Endodermal cell (in vitro differentiated cells): Measurements from ENCODE around the gene TRPV2. TPM values are rescaled to one million over a fixed set of nuclear protein-coding genes. Genes with fewer than 3 reads are reported as not detected.
A peak's percentile ranks its signal among the peaks of the same experiment; 100 is the strongest.

Experiments
- DNase-seq: peaks from one replicate; pipeline ENCODE4 v3.0.0-alpha.2; 2017
- H3K27ac ChIP-seq: 2 replicates; pipeline ENCODE4 v1.5.1; 2013; ENCODE audit warnings: mild to moderate bottlenecking, low read depth, low read length, moderate library complexity
- H3K27me3 ChIP-seq: 2 replicates; pipeline ENCODE4 v1.6.1; 2013; ENCODE audit warnings: mild to moderate bottlenecking, low read length, moderate library complexity; ENCODE audit not compliant: insufficient read depth, control insufficient read depth, poor library complexity, severe bottlenecking
- H3K36me3 ChIP-seq: 2 replicates; pipeline ENCODE4 v1.7.0; 2013; ENCODE audit warnings: mild to moderate bottlenecking, low read length, moderate library complexity; ENCODE audit not compliant: control insufficient read depth, insufficient read depth
- H3K4me1 ChIP-seq: one replicate; pipeline ENCODE4 v1.7.0; 2013; ENCODE audit warnings: low read length; ENCODE audit not compliant: control insufficient read depth, insufficient read depth
- H3K4me3 ChIP-seq: 2 replicates; pipeline ENCODE4 v1.5.1; 2013; ENCODE audit warnings: mild to moderate bottlenecking, low read length, moderate library complexity
- H3K9ac ChIP-seq: 2 replicates; pipeline ENCODE4 v1.6.1; 2013; ENCODE audit warnings: mild to moderate bottlenecking, low read length, moderate library complexity; ENCODE audit not compliant: poor library complexity, severe bottlenecking; ENCODE audit errors: extremely low read depth
- H3K9me3 ChIP-seq: 2 replicates; pipeline ENCODE4 v1.6.1; 2013; ENCODE audit warnings: mild to moderate bottlenecking, low read length, moderate library complexity; ENCODE audit not compliant: control insufficient read depth
- H3K27ac Mint-ChIP-seq: 2 replicates; pipeline ENCODE4 v1.8.0; 2020; ENCODE audit warnings: mixed read lengths
- H3K27me3 Mint-ChIP-seq: 2 replicates; pipeline ENCODE4 v1.8.0; 2021; ENCODE audit warnings: mild to moderate bottlenecking, mixed read lengths; ENCODE audit not compliant: insufficient read depth
- H3K36me3 Mint-ChIP-seq: 2 replicates; pipeline ENCODE4 v1.8.0; 2020; ENCODE audit warnings: low read depth, mixed read lengths
- H3K4me1 Mint-ChIP-seq: 2 replicates; pipeline ENCODE4 v1.8.0; 2020; ENCODE audit warnings: mixed read lengths
- H3K4me3 Mint-ChIP-seq: 2 replicates; pipeline ENCODE4 v1.8.0; 2020; ENCODE audit warnings: mild to moderate bottlenecking, moderate library complexity, mixed read lengths
- H3K9me3 Mint-ChIP-seq: 2 replicates; pipeline ENCODE4 v1.8.0; 2020; ENCODE audit warnings: mild to moderate bottlenecking, mixed read lengths
- WGBS, 2 experiments: methylation state at CpG; one replicate each; pipeline versions ENCODE4 v1.1.5 to v1.1.7; 2013; ENCODE audit warnings: missing lambda C conversion rate in 2 of 2, mixed read lengths in 1 of 2; ENCODE audit not compliant: insufficient coverage in 1 of 2, insufficient read length in 1 of 2; 5-methylcytosine and 5-hydroxymethylcytosine counted together
- total RNA-seq, 2 donors: library from RNA; stranded (reverse); fragmentation: NEBNext Ultra II Directional in 1 of 2; extraction: Animal tissue kit (Norgen Biotek cat#: 25700) in 1 of 2; gene quantifications; 2 replicates in 1 of 2; 3 replicates in 1 of 2; pipeline ENCODE4 v1.2.1, GENCODE V29; 2021
- TF ChIP-seq, protein P1 (sequence below): fragments of 200-600 bp; sonication (generic); conservative IDR thresholded peaks from 2 replicates; pipeline ENCODE4 v1.5.0; 2021; ENCODE audit warnings: antibody characterized with exemption, mild to moderate bottlenecking

The TRPV2 gene
- total RNA-seq, 2 donors from 2014 or later = 0.51 to 1.1 TPM

DNA sequence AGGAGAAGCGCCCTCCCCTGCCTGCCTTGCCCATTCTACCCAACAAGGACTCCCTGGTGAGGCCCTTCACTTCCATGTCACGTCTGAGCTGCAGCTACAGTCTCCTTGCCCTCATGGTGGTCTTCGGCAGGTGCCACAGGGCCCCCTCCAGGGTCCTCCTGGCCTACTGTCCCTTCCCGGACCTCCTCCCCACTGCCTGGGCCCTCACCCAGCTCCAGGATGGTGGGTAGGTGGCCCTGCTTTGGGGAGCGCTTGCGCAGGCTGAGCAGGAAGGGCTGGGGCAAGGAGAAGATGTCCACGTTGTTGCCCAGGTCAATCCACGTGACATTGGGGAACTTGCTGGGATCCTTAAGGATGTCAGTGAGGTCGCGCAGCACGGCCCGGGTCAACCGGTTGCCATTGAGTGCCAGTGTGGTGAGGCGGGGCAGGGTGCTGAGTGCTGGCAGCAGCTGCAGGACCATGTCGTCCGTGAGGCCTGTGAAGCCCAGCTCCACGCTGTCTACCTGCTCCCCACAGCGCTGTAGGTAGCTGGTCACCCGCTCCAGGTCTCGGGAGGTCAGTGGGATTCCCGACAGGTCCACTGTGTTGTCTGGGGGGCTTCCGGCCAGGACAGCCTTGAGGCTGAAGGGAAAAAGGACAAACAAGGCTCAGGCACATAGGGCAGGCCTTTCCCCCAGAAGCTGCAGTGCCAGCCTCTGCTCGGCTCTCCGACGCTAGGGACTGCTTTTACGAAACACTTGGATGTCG is 28.3 kb downstream of the TRPV2 start:
- DNase-seq = peak; percentile 85
- Mint-ChIP-seq H3K27ac (peak overlapping the region; percentile 70), H3K9me3 (no peaks in the 10 kb centered on the region), H3K27me3 (no peaks in the 10 kb centered on the region), H3K4me1 (peaks cover 22% of the 10 kb centered on the region), H3K4me3 (no peak overlapping the region), H3K36me3 (peaks cover 72% of the 10 kb centered on the region)
- Histone ChIP-seq H3K4me1 (peaks cover 4% of the 10 kb centered on the region), H3K9me3 (no peaks in the 10 kb centered on the region), H3K9ac (no peak overlapping the region), H3K27me3 (no peaks in the 10 kb centered on the region), H3K36me3 (peaks cover 77% of the 10 kb centered on the region), H3K27ac (peak overlapping the region; percentile 12), H3K4me3 (no peak overlapping the region)
- 92 to 95% methylated on average over 18 to 27 of the region's 27 CpGs for whole genome bisulfite sequencing, 2 experiments
- TF ChIP-seq, protein P1, sequence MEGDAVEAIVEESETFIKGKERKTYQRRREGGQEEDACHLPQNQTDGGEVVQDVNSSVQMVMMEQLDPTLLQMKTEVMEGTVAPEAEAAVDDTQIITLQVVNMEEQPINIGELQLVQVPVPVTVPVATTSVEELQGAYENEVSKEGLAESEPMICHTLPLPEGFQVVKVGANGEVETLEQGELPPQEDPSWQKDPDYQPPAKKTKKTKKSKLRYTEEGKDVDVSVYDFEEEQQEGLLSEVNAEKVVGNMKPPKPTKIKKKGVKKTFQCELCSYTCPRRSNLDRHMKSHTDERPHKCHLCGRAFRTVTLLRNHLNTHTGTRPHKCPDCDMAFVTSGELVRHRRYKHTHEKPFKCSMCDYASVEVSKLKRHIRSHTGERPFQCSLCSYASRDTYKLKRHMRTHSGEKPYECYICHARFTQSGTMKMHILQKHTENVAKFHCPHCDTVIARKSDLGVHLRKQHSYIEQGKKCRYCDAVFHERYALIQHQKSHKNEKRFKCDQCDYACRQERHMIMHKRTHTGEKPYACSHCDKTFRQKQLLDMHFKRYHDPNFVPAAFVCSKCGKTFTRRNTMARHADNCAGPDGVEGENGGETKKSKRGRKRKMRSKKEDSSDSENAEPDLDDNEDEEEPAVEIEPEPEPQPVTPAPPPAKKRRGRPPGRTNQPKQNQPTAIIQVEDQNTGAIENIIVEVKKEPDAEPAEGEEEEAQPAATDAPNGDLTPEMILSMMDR = no peak

GRCh38 chr17:16444258-16444886 is 29.0 kb downstream of the TRPV2 start:
- no peak overlapping the region for H3K4me3 ChIP-seq
- H3K27ac ChIP-seq = peak overlapping the region; percentile 12
- WGBS, 2 experiments = 92 to 100% methylated on average over 2 to 6 of the region's 6 CpGs
- Mint-ChIP-seq H3K36me3 (peaks cover 76% of the 10 kb centered on the region), H3K4me1 (peaks cover 22% of the 10 kb centered on the region), H3K4me3 (no peak overlapping the region), H3K27me3 (no peaks in the 10 kb centered on the region), H3K27ac (peak overlapping the region; percentile 70), H3K9me3 (no peaks in the 10 kb centered on the region)
- TF ChIP-seq, protein P1 = no peak
- H3K27me3 ChIP-seq = no peaks in the 10 kb centered on the region
- no peak overlapping the region for H3K9ac ChIP-seq
- peaks cover 4% of the 10 kb centered on the region for H3K4me1 ChIP-seq
- no peaks in the 10 kb centered on the region for H3K9me3 ChIP-seq
- peak; percentile 86 for DNase-seq
- peaks cover 80% of the 10 kb centered on the region for H3K36me3 ChIP-seq

DNA sequence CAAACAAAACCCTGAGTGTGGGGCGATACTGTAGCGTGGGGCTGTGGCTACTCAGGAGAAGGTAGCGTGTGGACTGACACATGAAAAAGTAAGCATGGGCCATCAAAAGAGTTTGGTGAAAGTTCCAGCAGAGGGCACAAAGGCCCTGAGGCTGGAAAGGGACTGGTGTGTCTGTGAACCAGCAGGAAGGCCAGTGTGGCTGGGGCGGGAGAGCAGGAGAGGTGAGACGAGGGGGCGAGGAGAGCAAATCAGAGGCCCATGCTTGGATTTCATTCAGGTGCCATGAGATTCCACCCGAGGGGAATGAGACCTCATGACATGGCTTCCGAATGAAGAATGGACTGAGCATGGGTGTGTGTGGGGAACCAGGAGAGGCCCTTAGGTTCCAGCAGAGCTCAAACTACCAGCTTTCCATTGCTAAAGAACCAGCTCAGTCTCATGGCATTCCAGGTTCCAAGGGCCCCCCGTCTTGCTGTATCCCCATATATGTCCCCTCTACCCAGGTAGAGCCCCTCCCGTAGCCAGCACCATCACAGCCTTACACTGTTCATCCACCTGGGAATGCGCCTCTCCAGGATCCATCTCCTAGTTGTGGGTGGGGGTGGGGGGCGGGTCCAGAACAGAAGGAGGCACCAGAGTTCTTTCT is 31.1 kb downstream of the TRPV2 start:
- TF ChIP-seq, protein P1 = peak; percentile 49
- Histone ChIP-seq H3K4me1 (peaks cover 4% of the 10 kb centered on the region), H3K36me3 (peaks cover 63% of the 10 kb centered on the region), H3K27ac (peak overlapping the region; percentile 2), H3K27me3 (no peaks in the 10 kb centered on the region), H3K9me3 (no peaks in the 10 kb centered on the region), H3K4me3 (no peak overlapping the region), H3K9ac (no peak overlapping the region)
- Mint-ChIP-seq H3K9me3 (no peaks in the 10 kb centered on the region), H3K36me3 (peaks cover 67% of the 10 kb centered on the region), H3K27ac (peak overlapping the region; percentile 84), H3K4me3 (no peak overlapping the region), H3K27me3 (no peaks in the 10 kb centered on the region), H3K4me1 (peaks cover 10% of the 10 kb centered on the region)
- peak; percentile 84 for DNase-seq
- WGBS, 2 experiments = 96% methylated on average over 6 to 10 of the region's 12 CpGs
